Muscle of arm (tissue), 14 donors: Measurements from ENCODE around the gene C6orf15. TPM values are rescaled to one million over a fixed set of nuclear protein-coding genes. Genes with fewer than 3 reads are reported as not detected.

Experiments used
- DNase-seq: peaks from one replicate; pipeline ENCODE4 v3.0.0-alpha.2; 2013
- long read RNA-seq, 11 donors: transcript quantifications; one replicate each; lab custom pipeline, GENCODE V29; 2026
- polyA plus RNA-seq, 12 donors: library from polyadenylated mRNA; unstranded; fragments of 120-200 nt; gene quantifications; one replicate each; pipeline ENCODE4 v1.2.1, GENCODE V29; 2013; ENCODE audit not compliant: insufficient read length in 12 of 12

The C6orf15 gene
- polyA plus RNA-seq: not detected
- long read RNA-seq, donor 1: 0 reads
- long read RNA-seq, donor 2: 0 reads
- long read RNA-seq, donor 3: 0 reads
- long read RNA-seq, donor 4: 0 reads
- long read RNA-seq, donor 5: 0 reads
- long read RNA-seq, donor 6: 0 reads
- long read RNA-seq, donor 7: 0 reads
- long read RNA-seq, donor 8: 0 reads
- long read RNA-seq, donor 9: 0 reads
- long read RNA-seq, donor 10: 0 reads
- long read RNA-seq, donor 11: 0 reads

DNA sequence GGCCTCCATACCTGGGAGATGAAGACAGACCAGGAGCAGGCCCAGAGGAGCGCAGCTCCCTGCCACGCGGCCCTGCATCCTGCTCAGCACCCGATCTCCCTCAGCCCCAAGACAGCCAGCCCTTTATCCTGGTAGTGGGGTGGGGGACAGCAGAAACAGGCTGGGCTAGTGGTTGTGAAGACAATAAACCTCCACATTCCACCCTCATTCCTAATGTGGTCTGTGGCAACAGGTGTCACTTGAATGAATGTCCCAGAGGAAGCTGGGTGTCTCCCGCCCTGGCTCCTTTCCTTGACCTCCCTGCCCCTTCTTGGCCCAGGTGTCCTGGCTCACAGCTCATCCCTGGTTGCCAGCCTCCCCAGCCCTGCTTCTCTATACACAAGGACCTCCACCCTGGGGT, at the start of gene C6orf15:
C6orf15 (minus strand) TSS at position 98 of the 400 bp plus-strand sequence; CDS start at position 78, 20 bp downstream.
- DNase-seq: no peak

GRCh38 chr6:31161216-31162126, 49.1 kb upstream of the C6orf15 start:
- no peak for DNase-seq

GRCh38 chr6:31158863-31159855, 46.8 kb upstream of the C6orf15 start:
- no peak for DNase-seq

- DNase-seq: peak; percentile 100
Observed at GRCh38 chr6:31158140-31158862, 45.9 kb upstream of the C6orf15 start, which contains the start of gene TCF19. TCF19 (plus strand) TSS chr6:31158589; CDS start chr6:31159470, 881 bp downstream.

GRCh38 chr6:31157513-31158139, 45.3 kb upstream of the C6orf15 start, which contains the start of gene CCHCR1:
CCHCR1 (minus strand) TSS chr6:31157802; CDS start chr6:31157600, 202 bp downstream.
- no peak for DNase-seq

- DNase-seq: no peak
Observed at GRCh38 chr6:31156641-31157040, 44.3 kb upstream of the C6orf15 start.

DNA sequence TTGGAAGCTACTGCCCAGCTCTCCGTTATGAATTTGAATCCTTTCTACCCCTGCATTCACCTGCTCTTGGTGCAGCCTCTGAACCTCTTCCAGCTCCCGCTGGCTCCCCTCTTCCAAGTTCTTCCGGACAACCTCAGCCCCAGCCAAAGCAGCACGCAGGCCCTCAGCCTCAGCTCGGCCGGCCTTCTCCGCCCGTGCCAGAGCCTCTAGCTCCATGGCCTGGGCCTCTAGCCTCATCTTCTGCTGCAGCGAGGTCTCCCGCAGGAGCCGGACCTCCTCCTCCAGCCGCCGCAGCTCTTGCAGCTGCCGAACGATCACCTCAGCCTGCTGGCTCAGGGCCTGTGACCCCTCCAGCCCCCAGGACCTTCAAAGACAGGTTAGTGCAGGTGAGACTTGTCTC, 42.1 kb upstream of the C6orf15 start:
- no peak for DNase-seq

DNA sequence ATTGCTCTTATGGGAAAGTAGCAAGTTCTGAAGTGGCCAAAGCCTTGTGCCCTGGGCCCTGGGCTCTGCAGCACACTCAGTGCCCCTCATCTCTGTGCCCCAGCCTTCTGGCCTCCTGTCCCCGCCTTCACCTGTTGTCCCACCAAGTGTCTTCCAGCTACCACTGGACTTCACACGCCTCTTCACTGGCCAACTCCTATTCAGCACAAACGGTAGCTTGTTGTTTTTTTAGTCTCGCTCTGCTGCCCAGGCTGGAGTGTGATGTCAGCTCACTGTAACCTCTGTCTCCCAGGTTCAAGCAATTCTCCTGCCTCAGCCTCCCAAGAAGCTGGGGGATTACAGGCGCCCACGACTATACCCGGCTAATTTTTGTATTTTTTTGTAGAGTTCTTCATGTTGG, 40.4 kb upstream of the C6orf15 start:
- no peak for DNase-seq

DNA sequence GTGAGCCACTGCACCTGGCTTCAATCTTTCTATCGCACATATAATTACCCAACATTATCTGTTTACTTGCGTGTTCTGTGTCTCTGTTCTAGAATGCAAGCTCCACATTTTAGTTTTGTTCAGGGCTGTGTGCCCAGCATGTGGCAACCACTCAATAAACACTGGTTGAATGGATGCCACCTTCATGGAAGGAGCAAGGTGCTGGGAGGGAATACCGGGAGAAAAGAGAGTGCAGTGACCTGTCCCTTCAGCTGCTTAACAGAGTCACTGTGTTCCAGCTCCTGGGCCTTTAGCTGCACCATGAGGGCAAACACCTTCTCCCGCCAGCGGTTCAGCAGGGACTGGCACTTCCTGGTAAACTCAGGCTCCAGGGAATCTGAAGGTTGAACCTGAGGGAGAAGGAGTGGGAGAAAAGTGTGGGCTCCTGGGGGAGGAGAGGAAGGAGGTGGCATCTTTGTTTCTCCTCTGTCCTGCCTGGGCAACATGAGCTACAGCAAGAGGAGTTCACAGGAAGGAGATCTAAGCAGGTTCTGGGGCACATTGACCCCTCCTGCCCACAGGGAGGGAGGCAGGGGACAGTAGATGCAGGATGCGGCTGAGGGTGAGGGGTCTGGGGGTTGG, 37.6 kb upstream of the C6orf15 start:
- no peak for DNase-seq

GRCh38 chr6:31145386-31145785, 33.0 kb upstream of the C6orf15 start:
- DNase-seq: no peak

- DNase-seq: no peak
Observed at GRCh38 chr6:31144970-31145340, 32.6 kb upstream of the C6orf15 start.

DNA sequence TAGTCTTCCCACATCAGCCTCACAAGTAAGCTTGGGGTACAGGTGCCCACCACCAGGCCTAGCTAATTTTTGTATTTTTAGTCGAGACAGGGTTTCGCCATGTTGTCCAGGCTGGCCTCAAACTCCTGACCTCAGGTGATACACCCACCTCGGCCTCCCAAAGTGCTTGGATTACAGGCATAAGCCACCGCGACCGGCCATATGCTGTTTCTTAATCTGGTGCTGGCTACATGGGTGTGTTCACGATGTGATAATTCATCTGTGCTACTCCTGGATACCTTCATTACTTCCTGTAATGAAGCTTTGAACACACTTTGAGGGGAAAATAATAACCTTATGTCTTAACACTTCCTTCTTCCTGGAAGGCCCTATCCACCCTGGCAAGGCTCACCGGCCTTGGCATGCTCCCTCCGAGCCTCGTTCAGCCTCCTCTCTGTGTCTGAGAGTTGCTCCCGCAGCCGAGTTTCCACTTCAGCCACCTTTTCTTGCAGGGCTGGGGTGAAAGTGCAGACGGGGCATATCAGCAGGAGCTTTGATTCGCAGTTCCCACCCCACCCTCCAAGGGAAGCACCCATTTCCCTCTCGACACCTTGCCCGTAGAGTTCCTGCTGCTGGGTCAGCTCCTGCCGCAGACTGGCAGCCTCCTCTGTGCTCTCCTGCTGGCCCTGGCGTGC, 32.1 kb upstream of the C6orf15 start:
- no peak for DNase-seq

DNA sequence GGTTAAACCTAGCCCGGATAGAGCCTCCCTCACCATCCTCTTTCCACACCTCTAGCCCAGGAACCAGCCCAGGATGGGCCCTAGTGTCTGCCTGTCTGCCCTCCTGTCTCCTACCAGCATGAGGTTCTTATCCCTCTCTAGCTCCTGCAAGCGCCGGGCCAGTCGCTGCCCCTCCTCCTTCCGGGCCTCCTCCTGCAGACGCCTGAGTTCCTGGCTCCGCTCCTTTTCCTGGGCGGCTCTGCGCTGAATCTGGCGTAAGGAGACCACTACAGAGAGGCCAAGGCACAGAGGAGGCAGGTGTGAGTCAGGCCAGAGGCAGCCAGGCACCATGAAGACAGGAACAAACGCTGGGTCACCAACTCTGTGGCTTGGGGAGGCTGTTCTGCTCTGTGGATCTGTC, 30.8 kb upstream of the C6orf15 start:
- peak; percentile 65 for DNase-seq

DNA sequence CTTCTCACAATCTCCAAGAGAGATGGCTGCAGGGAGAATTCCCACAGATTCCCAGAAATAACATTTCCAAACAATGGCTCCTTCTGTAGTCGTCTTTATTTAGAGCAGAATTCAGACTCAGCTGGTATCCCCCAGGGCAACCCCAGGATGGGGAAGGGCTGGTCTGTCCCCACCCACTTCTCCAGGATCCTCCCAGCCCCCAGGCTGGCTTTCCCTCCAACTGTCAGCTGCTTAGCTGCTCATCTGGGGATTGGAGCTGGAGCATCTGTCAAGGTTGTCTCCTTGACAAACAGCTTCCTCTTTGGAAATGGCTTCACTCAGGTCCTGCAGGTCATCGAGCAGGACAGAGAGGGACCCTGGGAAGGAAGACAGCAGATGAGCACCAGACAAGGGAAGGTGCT, 30.0 kb upstream of the C6orf15 start:
- DNase-seq: peak; percentile 29

GRCh38 chr6:31140643-31141042, 28.3 kb upstream of the C6orf15 start:
- DNase-seq: no peak

GRCh38 chr6:31139599-31139998, 27.2 kb upstream of the C6orf15 start:
- no peak for DNase-seq

GRCh38 chr6:31138982-31139381, 26.6 kb upstream of the C6orf15 start, which contains the start of gene PSORS1C2:
PSORS1C2 (minus strand) TSS chr6:31139066; CDS start chr6:31139026, 40 bp downstream.
- no peak for DNase-seq

GRCh38 chr6:31135710-31136109, 23.3 kb upstream of the C6orf15 start:
- no peak for DNase-seq

DNA sequence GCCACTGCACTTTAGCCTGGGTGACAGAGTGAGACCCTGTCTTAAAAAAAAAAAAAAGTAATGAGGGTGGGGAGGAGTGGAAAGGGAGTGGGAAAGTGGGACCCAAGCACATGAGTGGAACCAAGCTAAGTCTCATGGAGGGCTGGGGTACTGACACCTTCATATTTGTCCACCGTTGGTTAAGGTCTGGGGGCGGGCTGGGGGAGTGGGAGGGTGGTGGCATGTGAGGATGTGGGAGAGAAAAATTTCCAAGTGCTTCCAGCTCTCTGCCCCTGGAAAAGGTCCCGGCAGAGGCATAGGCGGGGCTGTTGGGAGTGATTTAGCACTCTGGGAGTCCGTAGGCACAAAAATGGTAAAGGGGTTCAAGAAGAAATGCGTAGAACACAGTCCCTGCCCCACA, 20.4 kb upstream of the C6orf15 start:
- no peak for DNase-seq
